Activated T-helper 2 cell treated with anti-CD3 and anti-CD28 coated beads, Interferon-gamma antibody, Interleukin-2, Interleukin-4, amounts not matched to agents 10 μg/mL and 5 μg/mL and 100 μg/mL, durations not matched to agents 14 hours and 24 hours and 36 hours (primary cell): ENCODE data around the gene GALNT2. TPM values are rescaled to one million over a fixed set of nuclear protein-coding genes. Genes with fewer than 3 reads are reported as not detected.

Source experiments
- DNase-seq: peaks from one replicate; pipeline ENCODE4 v3.0.0; 2021; ENCODE audit warnings: low spot score
- H3K27ac Mint-ChIP-seq: one replicate; pipeline ENCODE4 v1.8.0; 2021; ENCODE audit warnings: mixed read lengths
- H3K27me3 Mint-ChIP-seq: one replicate; pipeline ENCODE4 v1.8.0; 2021; ENCODE audit warnings: low read depth, mixed read lengths
- H3K36me3 Mint-ChIP-seq: one replicate; pipeline ENCODE4 v1.8.0; 2021; ENCODE audit warnings: low read depth, mixed read lengths
- H3K4me1 Mint-ChIP-seq: one replicate; pipeline ENCODE4 v1.8.0; 2021; ENCODE audit warnings: low read depth, mixed read lengths
- H3K4me3 Mint-ChIP-seq: one replicate; pipeline ENCODE4 v1.8.0; 2021; ENCODE audit warnings: low read depth, mild to moderate bottlenecking, moderate library complexity, mixed read lengths
- H3K9me3 Mint-ChIP-seq: one replicate; pipeline ENCODE4 v1.8.0; 2021; ENCODE audit warnings: mixed read lengths
- intact Hi-C: fragments of 100-400 bp; cut with micrococcal nuclease; formaldehyde crosslinking; loops from one replicate; pipeline ENCODE4 v1.15.1; 2023
- total RNA-seq: library from RNA; stranded (reverse); gene quantifications from 2 replicates; pipeline ENCODE4 v1.2.3, GENCODE V29; 2022

Gene GALNT2
- total RNA-seq, 1 donor from 2014 or later: 59.3 TPM

DNA sequence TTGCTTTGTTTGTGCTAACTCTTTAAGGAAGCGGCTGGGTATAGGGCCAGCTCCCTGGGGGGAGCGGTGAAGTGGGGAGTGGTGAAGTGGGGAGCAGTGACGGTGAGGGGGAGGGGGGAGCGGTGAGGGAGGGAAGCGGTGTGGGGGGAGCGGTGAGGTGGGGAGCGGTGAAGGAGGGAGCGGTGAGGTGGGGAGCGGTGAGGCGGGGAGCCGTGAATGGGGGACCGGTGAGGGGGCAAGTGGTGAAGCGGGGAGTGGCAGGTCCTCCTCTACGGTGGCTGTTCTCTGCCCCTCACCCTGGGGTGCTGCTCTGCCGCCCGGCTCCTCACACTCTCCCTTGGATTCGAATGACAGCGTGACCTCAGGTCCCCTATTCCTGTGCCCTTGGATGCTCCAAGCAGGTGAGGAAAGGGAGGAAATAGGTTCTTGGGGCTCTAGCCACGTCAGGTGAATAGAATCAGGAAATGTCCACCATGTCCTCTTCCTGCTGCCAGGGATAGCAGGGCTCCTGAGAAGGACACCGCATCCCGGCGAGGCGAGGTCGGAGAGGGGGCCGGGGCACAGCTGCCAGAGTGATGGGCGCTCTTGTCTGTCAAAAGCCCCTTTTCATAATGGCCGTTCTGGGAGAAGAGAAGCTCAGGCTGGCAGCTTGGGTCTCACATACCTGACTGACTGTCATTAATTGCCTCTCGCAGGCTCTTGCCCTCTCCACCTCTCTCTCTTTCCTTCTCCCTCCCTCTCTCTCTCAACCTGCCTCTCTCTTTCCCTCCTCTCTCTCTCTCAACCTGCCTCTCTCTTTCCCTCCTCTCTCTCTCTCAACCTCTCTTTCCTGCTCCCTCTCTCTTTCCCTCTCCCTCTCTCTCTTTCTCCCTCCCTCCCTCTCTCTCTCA is 224.9 kb downstream of the GALNT2 start:
- no peak for DNase-seq
- Mint-ChIP-seq H3K9me3 (no peaks in the 10 kb centered on the region), H3K27me3 (peaks cover 14% of the 10 kb centered on the region), H3K4me3 (no peak overlapping the region), H3K36me3 (no peaks in the 10 kb centered on the region), H3K27ac (no peak overlapping the region), H3K4me1 (no peaks in the 10 kb centered on the region)
- intact Hi-C loops: no loop called here

DNA sequence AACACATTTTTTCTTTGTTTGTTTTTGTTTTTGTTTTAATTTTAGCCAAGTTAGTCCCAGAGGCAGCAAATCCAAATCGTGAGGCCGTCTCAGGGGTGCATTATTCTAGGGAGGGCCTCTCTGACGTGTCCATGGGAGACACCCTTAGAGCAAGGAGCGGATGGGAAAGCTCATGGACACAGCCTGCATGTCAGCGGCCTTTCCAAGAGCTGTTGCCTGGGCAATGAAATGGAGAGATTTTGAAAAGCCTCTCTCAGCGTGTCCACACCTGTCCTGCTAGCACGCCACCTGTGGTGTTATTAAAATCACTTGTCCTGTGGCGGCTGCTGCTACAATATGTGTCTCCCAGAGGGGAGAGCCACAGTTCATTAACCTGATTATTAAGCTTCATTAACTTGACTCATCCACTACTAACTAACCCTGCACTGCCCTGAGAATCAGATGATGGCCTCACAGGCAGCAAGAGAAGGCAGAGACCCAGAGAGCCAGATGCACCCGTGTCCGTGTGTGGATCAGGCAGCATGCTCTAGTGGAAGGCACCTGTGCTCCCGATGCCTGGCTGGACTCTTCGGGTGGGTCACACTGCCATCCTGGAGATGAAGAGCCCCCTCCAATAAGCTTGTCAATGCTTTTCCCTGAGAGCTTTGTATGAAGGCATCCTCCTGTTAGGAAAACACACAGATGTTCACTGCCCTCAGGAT is 225.8 kb downstream of the GALNT2 start:
- Mint-ChIP-seq H3K36me3 (no peaks in the 10 kb centered on the region), H3K4me1 (no peaks in the 10 kb centered on the region), H3K27ac (no peak overlapping the region), H3K27me3 (peaks cover 15% of the 10 kb centered on the region), H3K4me3 (no peak overlapping the region), H3K9me3 (no peaks in the 10 kb centered on the region)
- intact Hi-C loops: no loop called here
- no peak for DNase-seq

DNA sequence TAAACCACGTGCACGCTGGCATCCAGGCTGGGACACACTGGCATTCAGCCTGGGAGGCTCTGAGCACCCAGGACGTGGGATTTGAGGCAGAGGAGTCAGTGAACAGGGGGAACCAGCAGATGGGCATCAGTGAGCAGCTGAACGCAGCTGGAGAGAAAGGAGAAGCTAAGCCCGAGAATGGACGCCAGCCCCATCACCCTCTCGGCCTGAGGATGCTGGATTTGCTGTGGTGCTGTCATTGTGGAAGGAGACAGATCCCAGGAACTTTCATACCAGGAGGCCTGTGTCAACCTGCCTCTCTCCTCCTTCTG is 226.3 kb downstream of the GALNT2 start:
- intact Hi-C loops: no loop called here
- Mint-ChIP-seq H3K4me3 (no peak overlapping the region), H3K27ac (no peak overlapping the region), H3K27me3 (peaks cover 15% of the 10 kb centered on the region), H3K36me3 (no peaks in the 10 kb centered on the region), H3K9me3 (no peaks in the 10 kb centered on the region), H3K4me1 (no peaks in the 10 kb centered on the region)
- no peak for DNase-seq

DNA sequence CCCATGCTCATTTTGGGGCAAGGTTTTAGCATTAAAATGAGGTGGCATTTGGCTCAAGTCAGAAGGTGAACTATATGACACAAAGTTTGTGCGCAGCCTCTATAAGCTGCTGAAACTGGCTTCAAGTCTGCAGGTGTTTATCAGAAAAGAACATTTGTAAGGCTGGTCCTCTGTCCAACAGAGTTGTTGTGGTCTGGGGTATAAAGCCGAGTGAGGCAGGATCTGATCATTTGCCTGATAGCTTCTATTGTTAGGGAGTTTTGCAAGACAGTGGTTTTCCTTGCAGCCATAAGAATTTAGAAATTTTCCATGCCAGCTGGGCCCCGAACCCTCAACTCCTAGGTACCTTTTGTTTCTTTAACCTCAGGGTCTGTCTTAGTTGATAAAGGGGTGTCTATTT is 228.3 kb downstream of the GALNT2 start:
- DNase-seq: no peak
- H3K36me3 Mint-ChIP-seq: no peaks in the 10 kb centered on the region
- no peaks in the 10 kb centered on the region for H3K9me3 Mint-ChIP-seq
- no peak overlapping the region for H3K27ac Mint-ChIP-seq
- intact Hi-C loops: no loop called here
- no peak overlapping the region for H3K4me3 Mint-ChIP-seq
- no peaks in the 10 kb centered on the region for H3K4me1 Mint-ChIP-seq
- H3K27me3 Mint-ChIP-seq: peaks cover 15% of the 10 kb centered on the region

DNA sequence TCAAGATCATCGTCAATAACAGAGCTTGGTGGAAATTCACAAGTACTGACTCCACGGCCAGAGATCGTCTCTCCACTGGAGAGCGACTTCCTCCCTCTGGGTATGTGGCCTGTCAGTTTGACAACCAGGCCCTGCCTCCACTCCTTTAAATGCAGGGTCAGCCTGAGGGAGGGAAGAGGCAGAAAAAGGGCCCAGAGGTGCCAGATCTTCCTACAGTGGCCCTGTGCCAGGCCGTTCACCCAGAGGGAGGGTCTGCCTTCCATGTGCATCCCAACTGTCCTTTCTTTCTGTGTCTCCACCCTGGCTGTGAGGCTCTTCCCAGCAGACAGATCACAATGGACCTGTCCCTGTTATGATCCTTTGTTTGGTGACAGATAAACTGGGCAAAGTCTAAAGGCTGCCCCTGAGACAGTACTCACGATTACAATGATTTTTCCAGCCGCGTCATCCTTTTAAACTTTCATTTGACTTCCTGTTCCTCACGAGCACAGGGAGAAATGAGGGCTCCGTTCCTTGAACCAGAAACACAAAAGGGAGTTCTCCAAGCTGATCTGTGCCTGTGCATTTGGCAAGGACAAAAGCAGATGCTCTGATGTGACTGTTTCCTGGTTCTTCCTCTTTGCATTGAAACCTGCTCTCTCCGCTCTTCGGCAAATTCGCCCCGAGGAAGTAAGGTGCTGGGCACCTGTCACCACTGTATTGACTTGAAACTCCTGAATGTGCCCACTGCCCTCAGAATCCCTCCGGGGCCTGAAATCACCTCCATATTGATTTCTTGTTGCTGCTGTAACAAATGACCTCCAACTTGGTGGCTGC is 232.4 kb downstream of the GALNT2 start:
- intact Hi-C loops: loop anchor here (5.0 kb wide), 1 partner anchor 192 kb away; no protein-coding TSS in a partner anchor
- H3K9me3 Mint-ChIP-seq: no peaks in the 10 kb centered on the region
- H3K36me3 Mint-ChIP-seq: no peaks in the 10 kb centered on the region
- no peak for DNase-seq
- H3K4me3 Mint-ChIP-seq: no peak overlapping the region
- no peak overlapping the region for H3K27ac Mint-ChIP-seq
- H3K27me3 Mint-ChIP-seq: peaks cover 2% of the 10 kb centered on the region
- H3K4me1 Mint-ChIP-seq: peaks cover 14% of the 10 kb centered on the region

DNA sequence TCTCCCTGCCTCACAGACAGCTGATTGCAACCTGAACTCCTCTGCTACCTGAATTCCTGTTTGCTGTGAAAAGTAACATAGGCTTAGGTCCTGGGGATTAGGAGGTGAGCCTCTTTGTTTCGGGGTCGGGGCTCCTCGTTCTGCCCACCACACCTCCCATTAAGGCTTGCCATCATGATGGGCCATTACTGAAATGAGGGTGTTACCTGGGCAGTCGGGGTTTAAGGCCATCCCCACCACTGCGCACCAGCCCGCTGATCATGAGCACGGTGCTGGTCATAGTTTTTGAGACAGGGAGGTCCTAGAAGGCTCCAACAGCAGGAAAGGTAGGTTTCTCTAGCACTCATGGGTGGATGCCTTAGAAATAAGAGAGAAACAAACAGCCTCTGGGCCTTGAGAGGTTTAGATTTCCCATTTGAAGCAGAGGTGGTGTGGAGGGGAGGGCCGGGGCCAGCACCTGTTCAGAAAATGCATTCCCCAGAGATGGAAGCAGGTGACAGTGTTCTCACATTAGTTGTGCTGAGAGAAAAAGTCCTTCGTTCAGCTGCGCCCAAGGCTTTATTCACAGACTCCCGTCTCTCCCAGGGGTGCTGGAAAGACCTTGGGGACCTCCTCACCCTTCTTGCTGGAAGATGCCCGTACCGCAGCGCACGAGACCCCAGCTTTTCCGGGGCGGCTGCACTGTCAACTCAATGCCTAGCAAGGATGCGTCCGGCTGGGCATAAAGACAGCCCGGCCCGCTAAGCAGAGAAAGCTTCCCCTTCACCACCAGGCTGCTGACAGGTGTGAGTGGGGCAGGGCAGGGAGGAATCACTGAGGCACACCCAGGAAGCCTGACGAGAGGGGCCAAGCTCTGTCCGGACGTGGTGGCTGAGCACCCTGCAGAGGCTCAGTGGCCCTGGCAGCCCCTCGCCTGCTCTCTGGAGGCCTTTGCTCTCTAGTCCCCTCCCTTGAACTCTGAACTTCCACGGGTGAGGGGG is 233.6 kb downstream of the GALNT2 start:
- Mint-ChIP-seq H3K27me3 (peaks cover 2% of the 10 kb centered on the region), H3K4me1 (peaks cover 14% of the 10 kb centered on the region), H3K9me3 (no peaks in the 10 kb centered on the region), H3K27ac (no peak overlapping the region), H3K36me3 (no peaks in the 10 kb centered on the region), H3K4me3 (no peak overlapping the region)
- intact Hi-C loops: loop anchor here (5.0 kb wide), 1 partner anchor 193 kb away; no protein-coding TSS in a partner anchor
- DNase-seq: no peak

DNA sequence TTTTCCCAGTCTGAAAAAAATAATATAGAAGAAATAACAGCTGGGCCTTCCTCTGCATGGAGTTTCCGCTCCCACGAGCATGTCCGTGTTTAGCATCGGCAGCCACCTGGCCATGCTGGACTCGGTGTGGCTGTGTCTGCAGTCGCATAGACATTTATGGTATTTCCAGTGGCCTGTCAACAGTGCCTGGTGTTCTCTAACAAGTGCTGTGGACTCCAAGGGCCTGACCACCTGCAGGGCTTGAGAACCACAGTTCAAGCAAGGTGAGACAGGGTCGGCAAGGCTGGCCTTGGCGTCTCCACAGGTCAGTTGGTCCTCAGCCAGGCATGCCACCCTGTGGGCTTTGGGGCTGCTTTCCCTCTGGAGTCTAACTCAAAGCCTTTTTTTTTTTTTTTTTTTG is 234.3 kb downstream of the GALNT2 start:
- DNase-seq: no peak
- H3K9me3 Mint-ChIP-seq: no peaks in the 10 kb centered on the region
- H3K4me1 Mint-ChIP-seq: peaks cover 18% of the 10 kb centered on the region
- H3K27me3 Mint-ChIP-seq: peaks cover 2% of the 10 kb centered on the region
- no peak overlapping the region for H3K27ac Mint-ChIP-seq
- no peak overlapping the region for H3K4me3 Mint-ChIP-seq
- intact Hi-C loops: loop anchor here (5.0 kb wide), 1 partner anchor 194 kb away; no protein-coding TSS in a partner anchor
- no peaks in the 10 kb centered on the region for H3K36me3 Mint-ChIP-seq

DNA sequence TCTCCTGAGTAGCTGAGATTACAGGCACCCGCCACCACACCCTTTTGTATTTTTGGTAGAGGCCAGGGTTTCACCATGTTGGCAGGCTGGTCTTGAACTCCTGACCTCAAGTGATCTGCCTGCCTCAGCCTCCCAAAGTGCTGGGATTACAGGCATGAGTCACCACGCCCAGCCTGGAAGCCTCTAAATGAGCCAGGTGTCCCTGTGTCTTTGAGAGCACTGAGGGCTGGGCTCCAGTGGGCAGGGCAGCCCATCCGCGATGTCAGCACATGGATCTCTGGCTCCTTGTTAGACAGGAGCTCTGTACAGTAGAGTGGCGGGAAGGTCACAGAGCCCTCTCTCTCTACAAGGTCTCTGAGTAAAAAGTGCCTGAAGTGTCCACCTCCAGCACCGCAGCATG is 234.8 kb downstream of the GALNT2 start:
- no peak overlapping the region for H3K4me3 Mint-ChIP-seq
- no peak overlapping the region for H3K27ac Mint-ChIP-seq
- peaks cover 20% of the 10 kb centered on the region for H3K4me1 Mint-ChIP-seq
- H3K27me3 Mint-ChIP-seq: peaks cover 2% of the 10 kb centered on the region
- no peak for DNase-seq
- H3K9me3 Mint-ChIP-seq: no peaks in the 10 kb centered on the region
- H3K36me3 Mint-ChIP-seq: no peaks in the 10 kb centered on the region
- intact Hi-C loops: loop anchor here (5.0 kb wide), 1 partner anchor 195 kb away; no protein-coding TSS in a partner anchor

DNA sequence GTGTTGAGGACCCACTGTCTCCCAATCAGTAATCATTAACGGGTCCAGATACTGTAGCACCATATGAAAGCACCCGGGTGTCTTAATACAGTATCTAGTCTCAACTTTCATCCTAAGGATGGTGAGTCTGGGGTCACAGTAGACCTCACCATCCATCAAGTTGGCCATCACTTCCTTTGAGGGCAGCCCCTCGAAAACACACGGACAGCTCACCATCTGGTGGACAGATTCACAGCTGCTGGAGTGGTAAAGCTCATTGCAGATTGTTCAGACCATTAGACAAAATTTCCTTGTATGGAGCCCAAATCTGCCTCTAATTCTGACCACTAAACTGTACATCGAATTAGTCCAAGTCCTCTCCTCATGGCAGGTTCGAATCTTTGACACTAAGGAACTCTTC is 236.0 kb downstream of the GALNT2 start:
- H3K4me3 Mint-ChIP-seq: no peak overlapping the region
- no peak overlapping the region for H3K27ac Mint-ChIP-seq
- H3K9me3 Mint-ChIP-seq: no peaks in the 10 kb centered on the region
- H3K4me1 Mint-ChIP-seq: peaks cover 24% of the 10 kb centered on the region
- H3K36me3 Mint-ChIP-seq: no peaks in the 10 kb centered on the region
- intact Hi-C loops: loop anchor here (5.0 kb wide), 1 partner anchor 196 kb away; no protein-coding TSS in a partner anchor
- DNase-seq: no peak
- H3K27me3 Mint-ChIP-seq: no peaks in the 10 kb centered on the region

DNA sequence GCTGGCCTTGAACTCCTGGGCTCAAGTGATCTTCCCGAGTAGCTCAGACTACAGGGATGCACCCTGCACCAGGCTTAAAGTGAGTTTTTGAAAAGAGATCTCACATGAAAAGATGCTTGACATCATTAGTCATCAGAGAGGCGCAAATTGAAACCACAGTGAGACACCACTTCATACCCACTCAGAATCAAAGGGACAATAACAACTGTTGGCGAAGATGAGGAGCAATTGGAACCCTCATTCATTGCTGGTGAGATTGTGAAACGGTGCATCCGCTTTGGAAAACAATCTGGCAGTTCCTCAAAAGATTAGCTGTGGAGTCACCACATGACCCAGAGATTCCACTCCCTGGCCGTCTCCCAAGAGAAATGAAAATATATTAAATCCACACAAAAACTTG is 236.8 kb downstream of the GALNT2 start:
- H3K36me3 Mint-ChIP-seq: no peaks in the 10 kb centered on the region
- no peak overlapping the region for H3K4me3 Mint-ChIP-seq
- peak overlapping the region; percentile 4 for H3K27ac Mint-ChIP-seq
- H3K4me1 Mint-ChIP-seq: peaks cover 24% of the 10 kb centered on the region
- intact Hi-C loops: loop anchor here (5.0 kb wide), 1 partner anchor 197 kb away; no protein-coding TSS in a partner anchor
- H3K9me3 Mint-ChIP-seq: no peaks in the 10 kb centered on the region
- no peaks in the 10 kb centered on the region for H3K27me3 Mint-ChIP-seq
- no peak for DNase-seq

DNA sequence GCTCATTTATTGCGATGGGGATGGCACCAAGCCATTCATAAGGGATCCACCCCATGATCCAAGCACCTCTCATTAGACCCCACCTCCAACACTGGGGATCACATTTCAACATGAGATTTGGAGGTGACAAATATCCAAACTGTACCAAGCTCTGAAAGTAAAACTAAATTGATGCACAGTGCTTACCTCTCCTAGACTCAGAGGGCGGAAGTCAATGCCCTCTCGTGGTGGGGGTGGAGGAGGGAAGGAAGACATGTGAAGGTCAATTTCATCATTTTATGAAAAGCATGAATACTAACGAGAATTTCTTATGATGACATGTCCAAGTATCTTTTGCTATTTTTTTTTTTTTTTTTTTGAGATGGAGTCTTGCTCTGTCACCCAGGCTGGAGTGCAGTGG is 239.1 kb downstream of the GALNT2 start:
- no peak overlapping the region for H3K4me3 Mint-ChIP-seq

More for the DNA sequence above, 239.1 kb downstream of the GALNT2 start:
- Mint-ChIP-seq H3K4me1 (peaks cover 25% of the 10 kb centered on the region), H3K27ac (peak overlapping the region; percentile 27), H3K36me3 (no peaks in the 10 kb centered on the region), H3K9me3 (no peaks in the 10 kb centered on the region), H3K27me3 (no peaks in the 10 kb centered on the region)
- DNase-seq: no peak
- intact Hi-C loops: loop anchor here (1.0 to 5.0 kb wide), 4 partner anchors 35 to 239 kb away; partner anchors contain the start of gene GALNT2
